HepG2 (cell line): ENCODE data around the gene ANKS1A. TPM values are rescaled to one million over a fixed set of nuclear protein-coding genes. Genes with fewer than 3 reads are reported as not detected.

ENCODE experiments used
- ATAC-seq: fragments of 200-7000 bp; cut with Tn5 transposase; 3 replicates; pipeline ENCODE4 v1.9.1; 2020; ENCODE audit warnings: mild to moderate bottlenecking, moderate library complexity
- BruUV-seq: library from RNA; stranded (reverse); fragments of 400-500 nt; replicated peaks from 2 replicates; lab custom pipeline; 2021; lab: Mats Ljungman, UMichigan
- CTCF ChIA-PET: fragments of 300-600 bp; formaldehyde crosslinking; extraction: SDS; loops from one replicate; lab custom pipeline; 2021; ENCODE audit warnings: low total read pairs, inconsistent platforms, low intra/inter-chr PET ratio; lab: Yijun Ruan, JAX
- POLR2A ChIA-PET: fragments of 350-600 bp; sonication (Branson Sonifier 250); formaldehyde crosslinking; loops from one replicate; lab custom pipeline; 2020; ENCODE audit warnings: antibody characterized with exemption, inconsistent platforms; lab: Yijun Ruan, JAX
- DNase-seq: peaks from one replicate; pipeline ENCODE4 v3.0.0-alpha.2; 2015; ENCODE audit warnings: low spot score
- FAIRE-seq: peaks from 3 replicates; lab custom pipeline; 2011; peaks lifted over from hg19 to GRCh38; lab: Jason Lieb, UNC
- H2AFZ ChIP-seq: one replicate; pipeline ENCODE4 v1.6.1; 2011; ENCODE audit warnings: low read length, inconsistent platforms
- H3K27ac ChIP-seq: fragments of 300-600 bp; 3 replicates; pipeline ENCODE4 v1.8.0; 2011; ENCODE audit warnings: mixed run types, mild to moderate bottlenecking, mixed read lengths, low read length, inconsistent platforms; ENCODE audit not compliant: insufficient read depth; ENCODE audit errors: extremely low read length
- H3K27me3 ChIP-seq, 2 experiments: fragments of 200-600 bp in 1 of 2; 2 replicates in 1 of 2; 3 replicates in 1 of 2; pipeline versions ENCODE4 v1.6.0 to v1.8.0; 2011; ENCODE audit warnings: low read length in 2 of 2, mild to moderate bottlenecking in 2 of 2, moderate library complexity in 2 of 2, inconsistent platforms in 1 of 2; ENCODE audit not compliant: insufficient read depth in 2 of 2, control insufficient read depth in 1 of 2
- H3K36me3 ChIP-seq, 2 experiments: fragments of 200-600 bp in 1 of 2; replicated peaks in 1 of 2; 2 replicates in 1 of 2; 3 replicates in 1 of 2; pipeline versions ENCODE4 v1.5.1 to v1.8.0; 2011; ENCODE audit warnings: low read length in 2 of 2, inconsistent platforms in 1 of 2; ENCODE audit not compliant: insufficient read depth in 2 of 2, control insufficient read depth in 1 of 2
- H3K4me1 ChIP-seq: 2 replicates; pipeline ENCODE4 v1.5.1; 2012; ENCODE audit warnings: low read length, inconsistent platforms; ENCODE audit not compliant: insufficient read depth
- H3K4me2 ChIP-seq: 2 replicates; pipeline ENCODE4 v1.6.0; 2011; ENCODE audit warnings: low read depth, low read length, inconsistent platforms
- H3K4me3 ChIP-seq, 3 experiments: fragments of 200-600 bp in 1 of 3; sonication (generic), shearing (Covaris generic) in 1 of 3; replicated peaks in 1 of 3; 2 replicates each; pipeline ENCODE4 v1.5.1; 2011 to 2016; ENCODE audit warnings: low read length in 3 of 3, inconsistent platforms in 2 of 3, low read depth in 2 of 3, mild to moderate bottlenecking in 2 of 3, control low read depth in 1 of 3, mixed read lengths in 1 of 3; ENCODE audit not compliant: insufficient read depth in 1 of 3
- H3K79me2 ChIP-seq: one replicate; pipeline ENCODE4 v1.6.1; 2011; ENCODE audit warnings: low read length, inconsistent platforms; ENCODE audit not compliant: insufficient read depth
- H3K9ac ChIP-seq: 2 replicates; pipeline ENCODE4 v1.6.0; 2011; ENCODE audit warnings: mild to moderate bottlenecking, low read depth, low read length, inconsistent platforms; ENCODE audit not compliant: insufficient read depth
- H3K9me3 ChIP-seq: 2 replicates; pipeline ENCODE4 v1.5.1; 2012; ENCODE audit warnings: mild to moderate bottlenecking, low read length
- H4K20me1 ChIP-seq: 2 replicates; pipeline ENCODE4 v1.6.0; 2011; ENCODE audit warnings: inconsistent platforms, mild to moderate bottlenecking, low read length, moderate library complexity; ENCODE audit not compliant: insufficient read depth
- DMAP1 ChIP-seq: IDR thresholded peaks from 2 replicates; pipeline ENCODE4 v1.6.1; 2016
- FUBP1 ChIP-seq: sonication (generic); formaldehyde crosslinking; IDR thresholded peaks from 2 replicates; pipeline ENCODE4 v1.5.1; 2020; ENCODE audit warnings: missing genetic modification reagents, mild to moderate bottlenecking, borderline replicate concordance
- MEF2D ChIP-seq: sonication (generic); formaldehyde crosslinking; IDR thresholded peaks from 2 replicates; pipeline ENCODE4 v1.5.1; 2020; ENCODE audit warnings: mild to moderate bottlenecking, missing genetic modification reagents
- NBN ChIP-seq: fragments of 450-650 bp; conservative IDR thresholded peaks from 2 replicates; pipeline ENCODE4 v1.6.1; 2017
- PLRG1 ChIP-seq: fragments of 450-650 bp; conservative IDR thresholded peaks from 2 replicates; pipeline ENCODE4 v1.6.1; 2016
- THAP11 ChIP-seq: IDR thresholded peaks from 2 replicates; pipeline ENCODE4 v1.6.1; 2016; ENCODE audit warnings: missing biosample characterization, missing genetic modification reagents
- ZMYM2 ChIP-seq: sonication (generic); formaldehyde crosslinking; IDR thresholded peaks from 2 replicates; pipeline ENCODE4 v1.8.0; 2022; ENCODE audit warnings: mild to moderate bottlenecking, missing genetic modification reagents
- ZNF572 ChIP-seq: sonication (generic); formaldehyde crosslinking; IDR thresholded peaks from 2 replicates; pipeline ENCODE4 v1.5.1; 2020; ENCODE audit warnings: mild to moderate bottlenecking, missing genetic modification reagents
- ZNF597 ChIP-seq: sonication (generic); formaldehyde crosslinking; IDR thresholded peaks from 2 replicates; pipeline ENCODE4 v1.5.0; 2020; ENCODE audit warnings: missing genetic modification reagents
- ZNF660 ChIP-seq: sonication (generic); formaldehyde crosslinking; IDR thresholded peaks from 2 replicates; pipeline ENCODE4 v1.5.1; 2020; ENCODE audit warnings: mild to moderate bottlenecking, low read depth, missing genetic modification reagents, borderline replicate concordance
- ZNF747 ChIP-seq: sonication (generic); formaldehyde crosslinking; IDR thresholded peaks from 2 replicates; pipeline ENCODE4 v1.8.1; 2023; ENCODE audit warnings: missing genetic modification reagents, mild to moderate bottlenecking, borderline replicate concordance
- WGBS: methylation state at CpG from one replicate; pipeline ENCODE4 v1.1.6; 2017; ENCODE audit warnings: low lambda C conversion rate; 5-methylcytosine and 5-hydroxymethylcytosine counted together
- in situ Hi-C: cut with HindIII; loops from 2 replicates; pipeline ENCODE4 v1.10.0; 2017; ENCODE audit warnings: low pct_unique_long_range_greater_than_20kb; ENCODE audit not compliant: extremely low pct_ligation_motif_present
- intact Hi-C: fragments of 100-400 bp; cut with micrococcal nuclease; formaldehyde crosslinking; loops from one replicate; pipeline ENCODE4 v1.10.0; 2022; ENCODE audit not compliant: unreplicated experiment
- polyA plus RNA-seq, 8 experiments: library from polyadenylated mRNA; depleted of rRNA in 3 of 8; stranded (reverse) in 7 of 8; unstranded in 1 of 8; fragments of >200 nt; fragmentation: Illumina TruSeq in 4 of 8; extraction: Trizol in 4 of 8; gene quantifications; 2 replicates each; pipeline versions ENCODE4 v1.2.1 to v1.2.3, GENCODE V29; 2011 to 2016; ENCODE audit warnings: low read depth in 4 of 8, missing spikeins in 1 of 8, mixed read lengths in 1 of 8; ENCODE audit not compliant: insufficient read depth in 1 of 8
- total RNA-seq, 5 experiments: library from RNA; depleted of rRNA; stranded (reverse); fragments of >200 nt; fragmentation: Illumina TruSeq; extraction: Trizol; gene quantifications; 2 replicates each; pipeline ENCODE4 v1.2.3, GENCODE V29; 2016; ENCODE audit warnings: low read depth in 1 of 5
- TF ChIP-seq, protein P1 (sequence below): sonication (generic); formaldehyde crosslinking; IDR thresholded peaks from 2 replicates; pipeline ENCODE4 v1.8.1; 2023; ENCODE audit warnings: missing genetic modification reagents, inconsistent platforms, borderline replicate concordance

ANKS1A gene
- total and polyA plus RNA-seq, 2 of the 13 experiments (the other 11 are each of a cell fraction or from before 2014, with no cell fraction given): 7.2 to 15.1 TPM

- no peak for FAIRE-seq
- intact Hi-C loops: loop anchor here (1.0 kb wide), 1 partner anchor 12 kb away; no protein-coding TSS in a partner anchor
- POLR2A ChIA-PET: no interaction called here
- Histone ChIP-seq H4K20me1 (no peaks in the 10 kb centered on the region), H3K9ac (no peak overlapping the region), H3K27me3 (no peaks in the 10 kb centered on the region), H3K36me3 (no peaks in the 10 kb centered on the region; a peak in 1 of 5 replicates), H3K4me1 (no peaks in the 10 kb centered on the region), H2AFZ (no peak overlapping the region), H3K27ac (no peak overlapping the region), H3K9me3 (no peaks in the 10 kb centered on the region), H3K4me2 (no peak overlapping the region), H3K4me3 (no peak overlapping the region), H3K79me2 (no peaks in the 10 kb centered on the region)
- CTCF ChIA-PET: no interaction called here
- 91% methylated on average over 7 of the region's 7 CpGs for WGBS
- no TSS peak for BruUV-seq
- TF ChIP-seq ZNF747 (CRISPR knock-in tag): no peak
- in situ Hi-C loops: no loop called here
- no peak for DNase-seq
- ATAC-seq: no peak
Measured at GRCh38 chr6:35008858-35009257, 119.8 kb downstream of the ANKS1A start.

GRCh38 chr6:35011096-35012041 lies 122.3 kb downstream of the ANKS1A start:
- Histone ChIP-seq H3K36me3 (no peaks in the 10 kb centered on the region; a peak in 2 of 5 replicates), H3K27me3 (no peaks in the 10 kb centered on the region), H3K9ac (no peak overlapping the region), H3K4me3 (no peak overlapping the region), H4K20me1 (no peaks in the 10 kb centered on the region), H3K4me2 (no peak overlapping the region), H3K79me2 (no peaks in the 10 kb centered on the region), H3K27ac (no peak overlapping the region), H2AFZ (no peak overlapping the region), H3K9me3 (no peaks in the 10 kb centered on the region), H3K4me1 (no peaks in the 10 kb centered on the region)
- WGBS: 67% methylated on average over 4 of the region's 4 CpGs
- intact Hi-C loops (no loop called here), in situ Hi-C loops (no loop called here)
- no peak for ATAC-seq
- ChIA-PET CTCF (no interaction called here), POLR2A (no interaction called here)
- no peak for FAIRE-seq
- BruUV-seq: no TSS peak
- no peak for DNase-seq
- TF ChIP-seq PLRG1 (no peak), DMAP1 (CRISPR knock-in tag) (no peak), ZNF572 (CRISPR knock-in tag) (no peak), ZNF597 (no peak), FUBP1 (CRISPR knock-in tag) (no peak), NBN (no peak), ZMYM2 (CRISPR knock-in tag) (no peak), MEF2D (no peak), ZNF660 (CRISPR knock-in tag) (no peak), THAP11 (CRISPR knock-in tag) (no peak)
- TF ChIP-seq, protein P1, sequence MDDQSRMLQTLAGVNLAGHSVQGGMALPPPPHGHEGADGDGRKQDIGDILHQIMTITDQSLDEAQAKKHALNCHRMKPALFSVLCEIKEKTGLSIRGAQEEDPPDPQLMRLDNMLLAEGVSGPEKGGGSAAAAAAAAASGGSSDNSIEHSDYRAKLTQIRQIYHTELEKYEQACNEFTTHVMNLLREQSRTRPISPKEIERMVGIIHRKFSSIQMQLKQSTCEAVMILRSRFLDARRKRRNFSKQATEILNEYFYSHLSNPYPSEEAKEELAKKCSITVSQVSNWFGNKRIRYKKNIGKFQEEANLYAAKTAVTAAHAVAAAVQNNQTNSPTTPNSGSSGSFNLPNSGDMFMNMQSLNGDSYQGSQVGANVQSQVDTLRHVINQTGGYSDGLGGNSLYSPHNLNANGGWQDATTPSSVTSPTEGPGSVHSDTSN (CRISPR knock-in tag): no peak
